Ishikawa (cell line): ENCODE measurements around the gene CRTAC1.

Experiments
- CEBPB ChIP-seq: IDR thresholded peaks from 2 replicates; pipeline ENCODE4 v1.6.1; 2012
- EGR1 ChIP-seq: IDR thresholded peaks from 2 replicates; pipeline ENCODE4 v1.6.1; 2012
- FOXM1 ChIP-seq: IDR thresholded peaks from 2 replicates; pipeline ENCODE4 v1.6.1; 2012; ENCODE audit warnings: low read depth, borderline replicate concordance
- MAX ChIP-seq: IDR thresholded peaks from 2 replicates; pipeline ENCODE4 v1.6.1; 2012
- RAD21 ChIP-seq: IDR thresholded peaks from 2 replicates; pipeline ENCODE4 v1.6.1; 2012; ENCODE audit warnings: low read depth
- ZBTB7A ChIP-seq: IDR thresholded peaks from 2 replicates; pipeline ENCODE4 v1.6.1; 2012; ENCODE audit warnings: low read depth

GRCh38 chr10:97849687-97850402 is 180.6 kb downstream of the CRTAC1 start, which contains the start of gene GOLGA7B:
- TF ChIP-seq MAX (peak; percentile 45; the same call in 1 of the 2 replicates), CEBPB (no peak), RAD21 (no peak), FOXM1 (no peak), EGR1 (peak; percentile 70), ZBTB7A (peak; percentile 99)
